Eye (tissue), 1 donor: Measurements from ENCODE around the gene GRAMD1B.

Experiments used
- DNase-seq: peaks from one replicate; pipeline ENCODE4 v3.0.0-alpha.2; 2015

Gene GRAMD1B

DNA sequence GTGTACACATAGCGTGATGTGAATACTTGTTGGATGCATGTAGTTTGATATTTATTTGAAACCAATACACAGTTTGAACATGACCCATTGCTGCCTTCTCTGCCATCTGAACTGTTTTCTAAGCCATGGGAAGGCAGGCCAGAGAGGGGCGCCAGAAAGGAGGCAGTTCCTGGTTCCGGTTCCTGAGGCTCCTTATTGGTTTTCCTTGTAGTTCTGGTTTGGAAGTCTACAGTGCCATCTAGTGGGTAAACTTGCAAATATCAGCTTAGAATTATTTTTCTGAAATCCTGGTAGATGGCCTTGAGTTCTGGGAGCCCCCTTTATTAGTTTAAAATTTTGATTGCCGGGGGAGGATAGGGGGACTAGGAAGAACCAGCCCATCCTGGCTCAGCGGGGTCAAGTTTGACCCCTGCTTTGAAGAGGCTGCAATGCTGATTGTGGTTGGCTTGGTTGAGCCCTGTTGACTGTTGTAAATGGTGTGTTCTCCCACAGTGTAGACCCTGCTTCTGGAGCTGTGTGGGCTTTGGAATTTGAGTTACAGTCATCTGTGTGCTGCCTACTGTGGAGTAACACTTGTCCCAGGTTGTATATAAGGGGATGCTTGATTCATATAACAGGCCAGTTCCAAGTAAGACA, 48.4 kb downstream of the GRAMD1B start:
- peak; percentile 93 for DNase-seq

DNA sequence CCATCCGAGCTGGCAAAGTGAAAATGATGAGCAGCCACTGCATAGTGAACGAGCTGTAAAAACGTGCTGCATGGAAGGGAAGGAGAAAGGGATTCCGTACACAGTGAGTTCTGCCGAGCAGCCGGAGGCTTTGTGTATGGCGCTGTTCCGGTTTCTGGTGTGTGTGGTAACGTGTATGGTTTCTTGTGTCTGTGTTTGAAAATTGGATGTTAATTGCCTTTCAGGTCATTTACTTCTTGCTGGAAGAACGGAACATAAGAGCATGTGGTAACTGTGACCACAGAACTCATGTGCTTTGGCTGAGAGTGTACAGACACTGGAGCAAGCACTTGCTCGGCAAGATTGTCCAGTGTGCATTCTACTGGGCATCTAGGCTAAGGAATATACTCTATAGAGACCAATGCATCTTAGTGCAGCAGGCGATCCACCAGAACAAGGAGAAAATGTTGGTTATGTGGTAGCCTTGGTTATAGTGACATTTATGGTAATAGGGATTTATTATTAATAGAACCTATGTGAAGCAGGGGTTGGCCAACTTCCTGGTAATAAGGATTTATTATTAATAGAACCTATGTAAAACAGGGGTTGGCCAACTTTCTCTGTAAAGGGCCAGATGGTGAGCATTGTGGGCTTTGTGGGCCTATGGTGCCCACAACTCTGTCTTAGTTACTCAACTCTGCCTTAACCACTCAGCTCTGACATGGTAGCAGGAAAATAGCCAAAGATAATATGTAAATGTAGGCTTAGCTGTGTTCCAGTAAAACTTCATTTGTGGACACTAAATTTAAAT, 49.2 kb downstream of the GRAMD1B start:
- DNase-seq = no peak

DNA sequence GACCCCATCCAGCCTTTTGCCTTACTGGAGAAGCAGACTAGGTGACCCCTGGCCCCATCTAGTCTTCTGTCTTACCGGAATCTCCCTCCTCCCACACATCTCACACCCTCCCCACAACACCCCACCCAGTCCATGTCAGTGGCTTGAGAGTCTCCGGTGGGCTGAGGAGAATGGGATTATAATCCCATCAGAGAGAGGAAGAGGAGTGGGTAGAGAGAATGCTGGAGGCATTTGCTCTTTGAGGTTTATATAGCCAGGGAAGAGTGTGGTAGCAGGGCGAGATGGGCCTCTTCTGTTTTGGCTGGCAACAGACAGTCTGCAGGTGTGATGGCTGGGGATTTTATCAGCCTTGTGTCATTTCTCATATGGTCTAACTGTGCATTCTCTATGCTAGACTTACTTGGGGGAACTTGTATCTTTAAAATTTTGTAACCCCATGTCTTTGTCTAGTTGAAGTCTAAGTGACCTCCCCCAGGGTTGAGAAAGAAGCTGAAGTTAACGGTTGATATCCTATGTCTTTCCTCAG, 50.3 kb downstream of the GRAMD1B start:
- DNase-seq = no peak

DNA sequence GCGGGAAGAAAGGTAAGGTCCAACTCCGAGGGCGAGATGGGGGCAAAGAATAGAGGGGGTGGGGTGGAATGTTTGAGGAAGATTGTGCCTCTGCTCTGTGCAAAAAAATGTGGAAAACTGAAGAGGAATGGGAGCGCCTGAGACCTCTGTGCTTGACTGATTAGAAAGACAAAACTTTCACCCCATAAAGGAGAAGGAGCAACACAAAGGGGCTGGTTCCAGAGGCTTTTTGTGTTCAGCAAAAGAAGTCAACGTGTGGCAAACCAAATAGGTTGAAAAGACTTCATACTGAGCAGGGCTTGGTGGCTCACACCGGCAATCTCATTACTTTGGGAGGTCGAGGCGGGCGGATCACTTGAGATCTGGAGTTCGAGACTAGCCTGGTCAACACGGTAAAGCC, 50.8 kb downstream of the GRAMD1B start:
- DNase-seq = no peak

DNA sequence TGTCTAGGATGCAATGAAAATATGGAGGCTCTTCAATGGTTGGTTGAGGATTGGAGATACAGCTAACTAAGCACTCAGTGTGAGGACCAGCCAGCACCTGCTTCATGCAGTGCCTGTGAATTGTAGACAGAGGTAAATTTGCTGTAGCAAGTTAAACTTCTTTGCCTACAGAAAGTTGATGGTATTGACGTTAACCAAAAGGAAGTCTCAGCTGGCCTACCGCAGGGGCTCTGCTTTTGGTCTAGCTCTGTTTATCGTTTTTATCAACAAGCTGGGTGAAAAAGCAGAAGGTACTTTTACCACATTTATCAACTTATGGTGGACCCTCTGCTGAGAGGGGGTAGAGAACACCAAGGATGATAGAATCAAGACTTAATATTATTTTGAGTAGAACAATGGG, 51.6 kb downstream of the GRAMD1B start:
- DNase-seq = no peak

DNA sequence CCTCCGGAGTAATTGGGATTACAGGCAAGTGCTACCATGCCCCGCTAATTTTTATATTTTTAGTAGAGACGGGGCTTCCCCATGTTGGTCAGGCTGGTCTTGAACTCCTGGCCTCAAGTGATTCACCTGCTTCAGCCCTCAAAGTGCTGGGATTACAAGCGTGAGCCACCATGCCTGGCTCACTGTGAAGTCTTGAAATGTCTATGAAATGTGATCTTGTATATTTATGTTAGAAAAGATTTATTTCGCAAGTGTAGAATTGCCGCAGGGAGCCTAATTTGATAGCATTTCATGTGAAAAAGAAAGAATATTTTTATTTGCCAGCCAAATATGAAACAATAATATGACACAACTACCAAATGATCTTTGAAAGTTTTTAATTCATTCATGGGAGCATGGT, 52.1 kb downstream of the GRAMD1B start:
- no peak for DNase-seq

DNA sequence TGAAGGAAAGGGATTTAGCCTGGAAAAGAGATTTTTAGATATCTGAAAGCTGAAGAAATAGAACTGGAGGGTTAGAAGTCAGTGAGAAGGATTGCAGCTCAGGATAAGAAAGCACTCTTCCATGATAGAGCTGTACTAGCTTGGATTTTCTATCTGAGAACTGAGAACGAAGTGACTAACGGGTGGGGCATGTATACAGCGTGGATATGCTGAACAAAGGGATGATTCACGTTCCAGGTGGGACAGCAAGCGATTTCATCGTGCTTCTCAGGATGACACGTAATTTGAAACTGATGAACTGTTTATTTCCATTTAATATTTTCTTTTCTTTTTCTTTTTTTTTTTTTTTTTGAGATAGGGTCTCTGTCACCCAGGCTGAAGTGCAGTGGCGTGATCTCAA, 53.0 kb downstream of the GRAMD1B start:
- DNase-seq = no peak

DNA sequence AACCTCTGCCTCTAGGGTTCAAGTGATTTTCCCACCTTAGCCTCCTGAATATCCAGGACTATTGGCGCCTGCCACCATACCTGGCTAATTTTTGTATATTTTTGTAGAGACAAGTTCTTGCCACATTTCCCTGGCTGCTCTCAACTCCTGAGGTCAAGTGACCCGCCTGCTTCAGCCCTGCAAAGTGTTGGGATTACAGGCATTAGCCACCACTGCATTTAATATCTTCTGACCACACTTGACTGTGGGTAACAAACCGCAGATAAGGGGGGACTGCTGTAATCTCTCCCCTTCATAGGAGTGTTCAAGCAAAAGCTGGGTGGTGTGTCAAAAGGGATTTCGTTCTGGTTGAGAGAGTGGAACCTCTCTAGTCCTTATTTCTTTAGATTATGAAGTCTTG, 53.4 kb downstream of the GRAMD1B start:
- DNase-seq = no peak

DNA sequence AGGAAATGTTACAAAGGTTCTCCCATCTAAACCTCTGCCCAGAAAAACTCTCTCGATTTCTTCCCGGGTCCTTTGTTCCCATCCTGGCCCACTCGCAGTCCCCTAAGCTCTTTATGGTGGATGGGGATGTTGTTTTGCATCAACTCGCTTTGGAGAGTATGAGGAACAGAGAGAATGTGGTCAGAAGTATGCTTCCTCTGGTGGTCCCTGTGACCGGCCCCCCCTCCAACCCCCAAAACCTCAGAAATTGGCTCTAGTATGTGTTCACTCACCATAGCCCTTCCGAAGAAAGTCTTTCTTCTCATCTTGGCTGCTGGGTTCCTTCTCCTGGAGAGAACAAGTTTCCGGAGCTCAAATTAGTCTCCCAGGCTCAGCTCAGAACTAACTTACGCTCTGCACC, 54.4 kb downstream of the GRAMD1B start:
- DNase-seq = no peak

DNA sequence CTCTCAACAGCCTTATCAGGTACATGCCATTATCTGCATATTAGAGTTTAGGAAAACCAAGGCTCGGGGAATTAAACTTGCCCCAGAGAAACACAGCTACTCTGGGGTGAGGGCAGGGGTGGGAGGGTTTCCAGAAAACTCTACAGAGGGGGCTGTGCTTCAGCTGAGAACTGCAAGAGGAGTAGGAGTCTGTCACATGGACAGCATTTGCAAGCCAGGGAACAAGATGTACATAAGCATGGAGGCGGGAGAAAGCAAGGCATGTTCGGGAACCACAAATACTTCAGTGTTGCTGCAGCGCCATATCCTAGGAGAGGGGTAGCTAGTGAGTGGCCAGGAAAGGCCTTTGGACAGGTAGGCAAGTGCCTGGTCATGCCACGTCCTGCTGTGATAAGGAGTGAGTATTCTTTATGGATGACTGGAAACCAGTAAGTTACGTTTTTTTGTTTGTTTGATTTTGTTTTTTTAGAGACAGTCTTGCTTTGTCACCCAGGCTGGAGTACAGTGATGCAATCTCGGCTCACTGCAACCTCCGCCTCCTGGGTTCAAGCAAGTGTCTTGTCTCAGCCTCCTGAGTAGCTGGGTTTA, 57.2 kb downstream of the GRAMD1B start:
- DNase-seq = no peak

DNA sequence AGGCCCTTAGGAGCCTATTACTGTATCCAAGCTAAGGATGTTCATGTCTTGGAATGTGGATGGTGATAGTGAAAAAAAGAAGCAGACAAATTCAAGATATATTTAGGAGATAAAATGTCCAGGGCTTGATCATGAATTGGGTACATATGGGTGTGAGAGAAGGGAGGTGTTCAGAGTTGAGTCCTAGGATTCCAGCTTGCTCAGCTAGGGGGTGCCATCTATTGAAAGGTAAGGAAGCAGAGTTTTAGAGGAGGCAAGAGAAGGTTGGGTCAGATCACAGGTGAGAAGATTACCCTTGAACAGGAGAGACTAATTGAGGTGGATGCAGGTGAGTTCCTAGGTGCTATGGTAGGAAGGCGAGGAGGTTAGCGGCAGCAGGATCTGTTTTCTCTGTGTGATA, 60.5 kb downstream of the GRAMD1B start:
- DNase-seq = no peak

DNA sequence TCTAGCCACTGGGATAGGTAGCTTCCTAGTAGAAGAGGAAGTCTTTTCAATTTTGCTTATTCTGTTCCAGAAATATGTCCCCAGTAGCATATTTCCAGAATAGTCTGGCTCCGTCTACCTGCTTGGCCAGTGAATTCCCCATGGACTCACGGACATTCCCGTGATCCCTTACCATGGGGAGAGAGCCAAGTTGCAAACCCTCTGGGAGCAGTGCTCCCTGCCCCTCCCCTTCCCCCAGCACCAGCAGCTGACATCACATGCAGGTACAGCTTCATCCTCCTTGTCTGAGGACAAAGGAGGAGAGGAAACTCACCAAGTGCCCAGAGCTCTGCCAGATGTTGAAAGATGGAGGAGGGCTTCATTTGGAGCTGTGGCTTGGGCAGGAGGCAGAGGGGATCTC, 61.2 kb downstream of the GRAMD1B start:
- DNase-seq = no peak

DNA sequence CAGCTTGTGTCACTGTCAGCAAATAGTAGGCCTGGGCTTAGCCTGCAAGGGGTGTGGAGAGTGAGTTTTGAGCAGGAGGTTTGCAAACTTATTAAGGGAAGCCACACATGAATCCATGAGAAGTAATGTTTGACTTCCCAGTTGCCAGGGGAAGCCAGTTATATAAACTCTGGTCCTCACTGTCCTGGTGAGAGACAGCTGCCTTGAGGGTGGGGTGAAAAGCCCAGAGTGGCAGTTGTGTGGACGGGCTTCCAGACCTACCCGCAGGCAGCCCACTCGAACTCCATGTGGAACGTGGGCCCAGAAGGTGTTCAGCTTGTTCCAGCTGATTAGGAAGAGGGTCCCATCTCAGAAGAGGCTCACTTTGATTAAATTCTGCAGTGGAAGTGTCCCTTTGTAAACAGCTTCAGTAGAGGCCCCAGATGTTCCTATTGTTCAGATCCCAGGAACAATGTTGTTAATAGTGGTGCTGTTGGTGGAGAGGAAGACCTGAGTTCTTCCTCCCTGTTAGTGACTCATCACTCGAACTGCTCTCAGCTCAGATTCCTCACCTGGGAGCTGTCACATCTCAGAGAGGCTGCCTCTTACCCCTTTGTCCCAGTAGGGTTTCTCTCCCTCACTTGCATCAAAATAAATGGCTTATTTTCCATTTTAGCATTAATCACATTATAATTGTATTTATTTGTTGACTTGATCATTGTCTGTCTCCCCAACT, 63.4 kb downstream of the GRAMD1B start:
- DNase-seq = no peak

DNA sequence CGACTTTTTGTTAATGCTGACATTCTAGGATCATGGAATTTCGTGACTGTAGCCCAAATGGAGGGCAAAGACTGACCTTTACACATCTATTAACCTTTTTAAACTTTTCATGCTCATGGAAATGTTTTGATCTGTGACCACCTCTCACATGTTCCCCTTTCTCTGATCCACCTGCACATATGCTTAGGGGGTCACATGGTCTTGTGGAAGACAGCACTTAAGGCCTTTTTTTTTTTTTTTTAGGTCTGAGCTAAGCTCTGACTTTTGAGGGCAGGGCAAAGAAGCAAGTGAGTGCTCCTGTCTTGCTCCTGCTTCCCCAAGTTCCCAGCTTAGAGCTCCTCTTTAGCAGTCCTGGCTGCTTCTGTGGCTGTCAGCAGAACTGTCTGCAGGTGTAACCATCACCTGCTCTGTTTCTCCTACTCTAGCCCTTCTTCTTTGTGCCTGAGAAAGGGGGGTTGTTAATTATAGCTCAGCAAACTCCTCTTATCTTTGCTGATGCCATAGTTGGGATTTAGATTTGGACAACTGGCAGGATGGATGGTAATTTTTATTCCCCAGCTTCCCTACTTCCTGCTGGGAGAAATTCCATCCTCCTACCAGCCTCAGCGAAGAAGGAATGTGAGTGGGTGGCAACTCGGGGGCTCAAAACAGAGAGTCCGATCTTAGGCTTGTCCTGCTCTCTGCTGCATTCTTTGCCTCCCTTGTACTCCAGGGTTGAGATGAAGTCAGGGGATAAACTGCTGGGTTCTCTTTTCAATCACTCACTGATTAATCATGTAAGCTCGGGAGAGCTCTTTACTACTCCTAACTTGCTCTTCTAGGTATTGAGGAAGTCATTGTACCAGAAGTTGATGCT, 64.4 kb downstream of the GRAMD1B start:
- DNase-seq = peak; percentile 20

DNA sequence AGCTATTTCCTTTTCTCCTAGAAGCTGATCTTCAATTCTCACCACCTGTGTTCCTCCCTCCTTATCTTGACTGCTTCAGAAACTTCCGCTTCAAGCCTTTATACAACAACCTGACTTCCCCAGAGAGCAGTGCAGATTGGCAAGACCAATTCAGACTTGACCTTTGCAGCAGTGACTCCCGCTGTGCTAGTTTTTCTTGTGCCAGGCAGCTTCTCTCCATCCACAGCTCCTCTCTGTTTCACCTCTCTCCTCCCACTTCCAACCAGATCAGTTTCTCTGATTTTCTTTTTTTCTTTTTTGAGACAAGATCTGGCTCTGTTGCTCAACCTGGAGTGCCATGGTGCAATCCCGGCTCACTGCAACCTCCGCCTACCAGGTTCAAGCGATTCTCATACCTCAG, 74.3 kb downstream of the GRAMD1B start:
- no peak for DNase-seq

DNA sequence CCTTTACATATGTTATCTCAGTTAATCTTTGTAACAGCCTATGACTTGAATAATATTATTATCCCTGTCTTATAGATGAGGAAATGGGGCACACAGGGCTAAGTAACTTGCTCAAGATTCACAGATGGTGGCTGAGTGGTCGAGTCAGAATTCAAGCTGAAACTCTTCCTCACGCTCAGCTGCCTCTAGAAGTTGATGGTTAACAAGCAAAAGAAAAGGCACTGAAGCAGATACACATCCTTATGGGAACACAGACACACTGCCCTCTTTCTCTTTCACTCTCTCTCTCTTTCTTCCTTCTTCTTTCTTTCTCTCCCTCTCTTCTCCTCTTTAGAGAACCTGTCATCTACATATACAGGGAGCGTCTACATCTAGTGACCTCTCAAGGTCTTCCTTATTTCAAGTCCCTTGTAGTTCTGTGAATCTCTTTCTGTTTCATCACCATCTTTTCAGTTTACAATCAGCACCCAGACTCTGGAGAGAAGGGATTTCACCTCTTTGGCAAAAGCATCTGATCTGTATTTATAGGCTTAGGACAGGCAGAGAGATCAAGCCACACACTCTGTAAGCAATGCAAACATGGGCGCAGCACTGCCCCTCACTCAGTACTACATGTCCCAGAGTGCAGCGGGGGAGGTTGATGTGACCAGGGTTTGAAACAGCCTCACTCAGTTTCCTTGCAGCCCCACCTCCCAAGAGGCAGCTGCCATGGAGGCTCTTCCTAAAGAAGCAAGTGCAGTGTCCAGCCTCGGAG, 75.7 kb downstream of the GRAMD1B start:
- DNase-seq = peak; percentile 87

DNA sequence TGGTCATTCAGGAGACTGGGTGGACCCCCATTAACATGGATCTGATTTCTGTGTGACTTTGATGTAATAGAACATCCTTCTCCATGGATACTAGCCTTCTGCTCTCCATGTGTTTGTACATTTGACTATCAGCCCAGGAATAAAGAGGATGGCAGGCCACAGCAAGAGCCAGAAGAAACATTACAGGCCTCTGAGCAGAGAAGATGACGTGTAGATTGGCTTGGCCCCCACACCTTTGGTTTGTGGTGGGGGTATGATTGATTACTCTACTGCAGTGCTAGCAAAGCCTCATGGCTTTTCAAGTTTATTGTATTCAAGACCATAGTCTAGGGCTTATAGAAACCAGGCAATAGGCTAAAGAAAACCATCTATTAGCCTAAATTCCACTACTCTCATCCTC, 77.0 kb downstream of the GRAMD1B start:
- DNase-seq = no peak

DNA sequence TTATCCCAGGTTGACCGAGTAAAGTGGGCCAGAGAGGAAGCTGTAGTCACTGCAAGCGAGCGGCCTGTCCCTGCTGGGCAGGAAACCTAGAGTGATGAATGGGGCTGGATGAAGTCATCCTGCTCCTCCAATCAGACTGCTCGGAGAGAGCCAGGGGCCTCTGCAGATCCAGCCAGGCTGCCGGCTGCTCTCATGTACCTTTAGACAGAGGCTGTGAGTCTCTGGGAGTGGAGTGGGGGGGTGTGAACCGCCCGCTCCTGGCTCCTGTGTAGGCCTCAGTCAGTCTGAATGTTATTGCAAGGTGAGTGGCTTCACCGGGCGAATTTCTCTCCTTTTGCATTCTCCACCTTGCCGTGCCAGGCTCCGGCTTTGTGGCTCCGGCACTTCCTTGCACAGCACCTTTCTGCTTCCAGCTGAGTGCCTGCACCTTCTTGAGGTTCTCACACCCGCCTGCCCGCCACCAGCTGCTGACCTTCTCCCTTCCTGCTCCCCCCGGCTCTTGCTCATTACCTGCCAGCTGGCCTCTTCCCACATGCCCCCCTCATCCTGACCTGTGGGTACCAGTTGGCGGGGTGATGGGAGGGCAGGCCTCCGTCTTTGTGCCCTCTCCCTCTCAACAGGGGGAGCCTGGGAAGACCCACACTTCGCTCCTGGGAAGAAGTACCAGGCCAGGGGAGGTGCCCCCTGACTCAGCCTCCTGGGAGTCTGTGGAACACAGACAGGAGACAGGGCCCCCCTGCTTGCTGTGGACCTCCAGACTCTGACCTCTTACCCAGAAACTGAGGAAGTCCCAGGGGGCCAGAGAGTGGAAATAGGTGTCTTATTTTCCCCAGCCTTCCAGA, 79.9 kb downstream of the GRAMD1B start:
- peak; percentile 88 for DNase-seq

DNA sequence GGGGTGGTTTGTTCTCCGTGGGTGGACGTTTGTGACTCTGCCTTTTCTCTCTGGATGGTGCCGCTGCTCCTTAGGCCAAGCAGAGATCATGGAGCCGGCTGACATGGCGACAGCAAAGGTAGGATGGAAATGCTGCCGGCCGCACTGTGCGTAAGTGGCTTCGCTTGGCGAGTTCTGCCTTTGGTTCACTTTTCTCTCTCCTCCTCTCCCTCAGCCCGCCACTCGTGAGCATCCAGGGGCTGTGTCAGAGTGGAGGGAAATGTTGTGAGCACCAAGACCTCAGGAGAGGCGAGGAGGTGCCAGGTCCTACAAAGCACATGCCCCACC, 80.5 kb downstream of the GRAMD1B start:
- DNase-seq = no peak

DNA sequence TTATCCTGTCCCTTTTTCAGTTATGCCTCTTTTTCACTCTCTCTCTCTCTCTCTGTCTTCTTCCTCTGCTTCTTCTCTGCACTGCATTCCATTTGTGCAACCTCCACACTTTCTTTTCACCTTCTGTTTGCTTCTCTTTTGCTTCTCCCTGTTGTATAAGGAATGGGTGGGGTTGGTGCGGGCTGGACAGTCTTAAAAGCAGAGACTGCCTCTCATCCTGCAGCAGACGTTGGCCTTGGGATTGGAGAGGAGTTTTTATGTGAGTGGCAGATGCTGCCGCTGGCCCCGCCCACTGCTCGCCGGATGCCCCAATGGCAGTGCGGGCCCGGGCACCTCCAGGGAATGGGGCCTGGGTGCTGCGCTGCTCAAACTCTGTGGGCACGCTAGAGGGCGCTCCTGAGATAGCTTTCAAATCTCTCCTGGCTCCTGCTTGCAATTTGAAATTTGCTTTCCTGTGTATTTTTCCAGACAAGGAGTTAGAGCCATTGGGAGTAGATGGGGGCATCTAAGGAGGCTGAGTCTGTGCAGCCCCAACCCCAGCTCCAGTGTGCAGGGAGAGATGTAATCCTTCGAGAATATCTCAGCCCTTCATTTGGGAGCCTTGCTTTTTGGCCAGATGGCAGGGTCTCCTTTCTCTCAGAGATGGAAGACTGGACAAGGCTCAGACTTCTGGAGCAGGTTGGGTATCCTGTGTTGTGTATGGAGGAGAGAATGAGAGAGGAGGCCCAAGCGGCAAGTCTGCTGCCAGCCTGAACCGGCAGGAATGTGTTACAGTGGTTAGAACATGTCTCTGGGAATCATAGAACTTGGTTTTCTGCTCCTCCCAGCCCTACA, 81.2 kb downstream of the GRAMD1B start:
- DNase-seq = peak; percentile 97
